Measurements from ENCODE around the gene STAT1.

The STAT1 gene

GRCh38 chr2:191009541-191010374 is 4.2 kb downstream of the STAT1 start:
- no peak overlapping the region for H3K4me3 ChIP-seq (ENCODE audit: low read depth, low read length)
- no peak for DNase-seq (ENCODE audit: low read depth)
- no peak for TF ChIP-seq CTCF (IDR thresholded peaks at IDR 0.05; ENCODE audit: insufficient read depth, low read depth, low read length, missing control alignments)

GRCh38 chr2:191008286-191008685 is 5.7 kb downstream of the STAT1 start:
- no peak overlapping the region for H3K4me3 ChIP-seq (ENCODE audit: low read depth, low read length)
- no peak for DNase-seq (ENCODE audit: low read depth)
- no peak for TF ChIP-seq CTCF (IDR thresholded peaks at IDR 0.05; ENCODE audit: insufficient read depth, low read depth, low read length, missing control alignments)

GRCh38 chr2:191006997-191007783 is 6.8 kb downstream of the STAT1 start:
- no peak for DNase-seq (ENCODE audit: low read depth)
- H3K4me3 ChIP-seq (ENCODE audit: low read depth, low read length) = no peak overlapping the region
- TF ChIP-seq CTCF (IDR thresholded peaks at IDR 0.05; ENCODE audit: insufficient read depth, low read depth, low read length, missing control alignments) = no peak

- H3K4me3 ChIP-seq (ENCODE audit: low read depth, low read length) = no peak overlapping the region
- no peak for DNase-seq (ENCODE audit: low read depth)
- TF ChIP-seq CTCF (IDR thresholded peaks at IDR 0.05; ENCODE audit: insufficient read depth, low read depth, low read length, missing control alignments) = no peak
These were observed 7.7 kb downstream of the STAT1 start for GRCh38 chr2:191006297-191006696.

GRCh38 chr2:191003405-191004309 is 10.3 kb downstream of the STAT1 start:
- no peak overlapping the region for H3K4me3 ChIP-seq (ENCODE audit: low read depth, low read length)
- TF ChIP-seq CTCF (IDR thresholded peaks at IDR 0.05; ENCODE audit: insufficient read depth, low read depth, low read length, missing control alignments) = no peak
- DNase-seq (ENCODE audit: low read depth) = no peak

- no peak overlapping the region for H3K4me3 ChIP-seq (ENCODE audit: low read depth, low read length)
- no peak for DNase-seq (ENCODE audit: low read depth)
- no peak for TF ChIP-seq CTCF (IDR thresholded peaks at IDR 0.05; ENCODE audit: insufficient read depth, low read depth, low read length, missing control alignments)
These were observed 12.3 kb downstream of the STAT1 start for GRCh38 chr2:191001624-191002023.
